GM23338 (cell line): ENCODE measurements around the gene LRRC4B. TPM values are rescaled to one million over a fixed set of nuclear protein-coding genes. Genes with fewer than 3 reads are reported as not detected.

ENCODE experiments used
- polyA plus RNA-seq: library from polyadenylated mRNA; unstranded; fragments of >200 nt; fragmentation: Nextera tagmentation; extraction: Ambion mirVana; gene quantifications from 2 replicates; pipeline ENCODE4 v1.2.1, GENCODE V29; 2016
- total RNA-seq: library from RNA; depleted of rRNA; stranded (reverse); fragments of >200 nt; shearing (Covaris generic); gene quantifications from 2 replicates; pipeline ENCODE4 v1.2.3, GENCODE V29; 2014; rRNA removed

Gene LRRC4B
- total and polyA plus RNA-seq, 2 experiments from 2014 or later = 2.0 to 13.2 TPM

Other genes starting within 250 kb of the LRRC4B start
- gene KCNC3, start 239.1 kb downstream of the LRRC4B start, total RNA-seq = 2.7 and 3.4 TPM in 2 replicates
- 0.89 and 1.3 TPM in 2 replicates for gene KCNC3, start 239.1 kb downstream of the LRRC4B start, polyA plus RNA-seq
- gene NAPSA, start 202.8 kb downstream of the LRRC4B start, total RNA-seq = 0.14 and 0.27 TPM in 2 replicates
- gene NAPSA, start 202.8 kb downstream of the LRRC4B start, polyA plus RNA-seq = 0.63 and 0.99 TPM in 2 replicates
- gene NR1H2, start 192.0 kb downstream of the LRRC4B start, total RNA-seq = 54.6 and 70.2 TPM in 2 replicates
- 29.8 and 32.9 TPM in 2 replicates for gene NR1H2, start 192.0 kb downstream of the LRRC4B start, polyA plus RNA-seq
- gene POLD1, start 184.1 kb downstream of the LRRC4B start, total RNA-seq = 141 and 173 TPM in 2 replicates
- gene POLD1, start 184.1 kb downstream of the LRRC4B start, polyA plus RNA-seq = 111 and 113 TPM in 2 replicates
- 16.9 and 17.5 TPM in 2 replicates for gene SPIB, start 149.5 kb downstream of the LRRC4B start, total RNA-seq
- gene SPIB, start 149.5 kb downstream of the LRRC4B start, polyA plus RNA-seq = 12.6 and 13.0 TPM in 2 replicates
- gene MYBPC2, start 135.5 kb downstream of the LRRC4B start, total RNA-seq = 3.8 and 4.2 TPM in 2 replicates
- gene MYBPC2, start 135.5 kb downstream of the LRRC4B start, polyA plus RNA-seq = 5.9 and 6.1 TPM in 2 replicates
- 86.4 and 113 TPM in 2 replicates for gene EMC10, start 91.9 kb downstream of the LRRC4B start, total RNA-seq
- gene EMC10, start 91.9 kb downstream of the LRRC4B start, polyA plus RNA-seq = 24.8 and 28.2 TPM in 2 replicates
- gene GARIN5A, start 91.6 kb downstream of the LRRC4B start, total RNA-seq = 13.3 and 19.9 TPM in 2 replicates
- 24.2 and 25.0 TPM in 2 replicates for gene GARIN5A, start 91.6 kb downstream of the LRRC4B start, polyA plus RNA-seq
- 1.2 and 5.8 TPM in 2 replicates for gene JOSD2, start 57.2 kb downstream of the LRRC4B start, total RNA-seq
- 3.3 and 4.1 TPM in 2 replicates for gene JOSD2, start 57.2 kb downstream of the LRRC4B start, polyA plus RNA-seq
- not detected in 2 replicates for gene ASPDH, start 54.5 kb downstream of the LRRC4B start, total RNA-seq
- not detected in 2 replicates for gene ASPDH, start 54.5 kb downstream of the LRRC4B start, polyA plus RNA-seq
- gene SYT3, start 71.4 kb upstream of the LRRC4B start, total RNA-seq = 16.4 and 25.5 TPM in 2 replicates
- 9.5 and 10.0 TPM in 2 replicates for gene SYT3, start 71.4 kb upstream of the LRRC4B start, polyA plus RNA-seq
- gene C19orf81, start 81.0 kb upstream of the LRRC4B start, total RNA-seq = 1.8 and 23.2 TPM in 2 replicates
- gene C19orf81, start 81.0 kb upstream of the LRRC4B start, polyA plus RNA-seq = 54.3 and 67.9 TPM in 2 replicates
- 3.3 and 4.1 TPM in 2 replicates for gene SHANK1, start 151.4 kb upstream of the LRRC4B start, total RNA-seq
- gene SHANK1, start 151.4 kb upstream of the LRRC4B start, polyA plus RNA-seq = 0.23 and 0.30 TPM in 2 replicates
- 7.2 and 8.0 TPM in 2 replicates for gene CLEC11A, start 154.9 kb upstream of the LRRC4B start, total RNA-seq
- gene CLEC11A, start 154.9 kb upstream of the LRRC4B start, polyA plus RNA-seq = 15.5 and 18.5 TPM in 2 replicates
- not detected in 2 replicates for gene GPR32, start 202.0 kb upstream of the LRRC4B start, total RNA-seq
- gene GPR32, start 202.0 kb upstream of the LRRC4B start, polyA plus RNA-seq = not detected in 2 replicates
- not detected in 2 replicates for gene ACP4, start 222.0 kb upstream of the LRRC4B start, total RNA-seq
- not detected in 2 replicates for gene ACP4, start 222.0 kb upstream of the LRRC4B start, polyA plus RNA-seq